H4 (cell line): ENCODE results near the gene TNS2. TPM values are rescaled to one million over a fixed set of nuclear protein-coding genes. Genes with fewer than 3 reads are reported as not detected.
"Not testable (repeated sequence)": the region's sequence is repeated elsewhere in the genome, so short reads cannot be mapped to it uniquely, and the experiment has no call there.

Source experiments
- DNase-seq: peaks from one replicate; pipeline ENCODE4 v3.0.0-alpha.2; 2015; ENCODE audit warnings: low spot score
- total RNA-seq: library from RNA; depleted of rRNA; stranded (reverse); fragments of >200 nt; shearing (Covaris generic); gene quantifications from 2 replicates; pipeline ENCODE4 v1.2.3, GENCODE V29; 2014; rRNA removed

Gene TNS2, protein sequence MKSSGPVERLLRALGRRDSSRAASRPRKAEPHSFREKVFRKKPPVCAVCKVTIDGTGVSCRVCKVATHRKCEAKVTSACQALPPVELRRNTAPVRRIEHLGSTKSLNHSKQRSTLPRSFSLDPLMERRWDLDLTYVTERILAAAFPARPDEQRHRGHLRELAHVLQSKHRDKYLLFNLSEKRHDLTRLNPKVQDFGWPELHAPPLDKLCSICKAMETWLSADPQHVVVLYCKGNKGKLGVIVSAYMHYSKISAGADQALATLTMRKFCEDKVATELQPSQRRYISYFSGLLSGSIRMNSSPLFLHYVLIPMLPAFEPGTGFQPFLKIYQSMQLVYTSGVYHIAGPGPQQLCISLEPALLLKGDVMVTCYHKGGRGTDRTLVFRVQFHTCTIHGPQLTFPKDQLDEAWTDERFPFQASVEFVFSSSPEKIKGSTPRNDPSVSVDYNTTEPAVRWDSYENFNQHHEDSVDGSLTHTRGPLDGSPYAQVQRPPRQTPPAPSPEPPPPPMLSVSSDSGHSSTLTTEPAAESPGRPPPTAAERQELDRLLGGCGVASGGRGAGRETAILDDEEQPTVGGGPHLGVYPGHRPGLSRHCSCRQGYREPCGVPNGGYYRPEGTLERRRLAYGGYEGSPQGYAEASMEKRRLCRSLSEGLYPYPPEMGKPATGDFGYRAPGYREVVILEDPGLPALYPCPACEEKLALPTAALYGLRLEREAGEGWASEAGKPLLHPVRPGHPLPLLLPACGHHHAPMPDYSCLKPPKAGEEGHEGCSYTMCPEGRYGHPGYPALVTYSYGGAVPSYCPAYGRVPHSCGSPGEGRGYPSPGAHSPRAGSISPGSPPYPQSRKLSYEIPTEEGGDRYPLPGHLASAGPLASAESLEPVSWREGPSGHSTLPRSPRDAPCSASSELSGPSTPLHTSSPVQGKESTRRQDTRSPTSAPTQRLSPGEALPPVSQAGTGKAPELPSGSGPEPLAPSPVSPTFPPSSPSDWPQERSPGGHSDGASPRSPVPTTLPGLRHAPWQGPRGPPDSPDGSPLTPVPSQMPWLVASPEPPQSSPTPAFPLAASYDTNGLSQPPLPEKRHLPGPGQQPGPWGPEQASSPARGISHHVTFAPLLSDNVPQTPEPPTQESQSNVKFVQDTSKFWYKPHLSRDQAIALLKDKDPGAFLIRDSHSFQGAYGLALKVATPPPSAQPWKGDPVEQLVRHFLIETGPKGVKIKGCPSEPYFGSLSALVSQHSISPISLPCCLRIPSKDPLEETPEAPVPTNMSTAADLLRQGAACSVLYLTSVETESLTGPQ (N-terminal part only)
- total RNA-seq, result 18.3 and 20.2 TPM in 2 replicates

DNA sequence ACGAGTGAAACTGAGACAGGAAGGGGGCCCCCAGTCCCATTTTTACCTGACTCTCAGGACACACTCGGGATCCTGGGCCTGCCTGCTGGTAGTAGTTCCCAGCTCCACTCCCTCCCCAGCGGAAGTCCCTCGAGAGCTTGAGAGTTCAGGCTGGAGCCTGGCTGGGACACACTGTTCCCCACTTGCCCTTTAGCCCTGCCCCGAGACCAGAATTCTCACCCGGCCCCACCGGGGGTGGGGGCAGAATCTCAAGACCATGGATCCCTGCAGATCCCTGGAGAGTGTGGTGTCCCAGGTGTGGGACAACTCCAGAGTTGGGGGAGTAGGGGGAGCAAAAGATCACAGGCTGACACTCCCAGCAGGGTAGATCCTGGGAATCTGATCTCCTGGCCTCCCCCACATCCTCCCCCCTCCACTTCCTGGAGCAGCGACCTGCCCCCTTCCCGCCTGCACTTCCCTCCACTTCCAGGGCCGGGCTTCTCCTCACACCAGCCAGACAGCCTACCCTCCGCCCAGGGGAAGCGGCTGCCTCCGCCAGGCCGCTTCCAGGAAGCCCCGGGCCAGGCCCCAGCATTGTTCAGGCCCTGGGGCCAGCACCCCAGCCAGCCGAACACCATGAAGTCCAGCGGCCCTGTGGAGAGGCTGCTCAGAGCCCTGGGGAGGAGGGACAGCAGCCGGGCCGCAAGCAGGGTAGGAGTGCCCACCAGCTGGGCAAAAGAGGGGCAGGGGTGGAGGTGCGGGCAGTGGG, at the start of gene TNS2:
Gene TNS2, plus strand, starts transcription at position 495 of the 748 bp plus-strand sequence. Its CDS starts 121 bp downstream, at position 616.
- peak; percentile 75 for DNase-seq

DNA sequence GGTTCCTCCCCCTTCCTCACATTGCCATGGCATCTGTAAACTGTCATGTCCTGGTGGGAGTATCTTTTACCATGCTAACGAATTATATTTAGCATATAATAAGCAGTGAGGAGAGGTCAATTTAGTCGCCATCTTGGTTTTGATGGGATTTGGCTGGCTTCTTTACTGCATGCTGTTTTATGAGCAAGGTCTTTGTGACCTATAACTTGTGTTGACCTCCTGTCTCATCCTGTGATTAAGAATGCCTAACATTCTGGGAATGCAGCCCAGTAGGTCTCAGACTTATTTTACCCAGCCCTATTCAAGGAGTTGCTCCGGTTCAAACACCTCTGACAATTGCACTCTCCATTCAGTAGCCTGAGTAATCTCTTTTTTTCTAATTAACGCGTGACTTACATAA, 45.7 kb upstream of the TNS2 start:
- no peak for DNase-seq

DNA sequence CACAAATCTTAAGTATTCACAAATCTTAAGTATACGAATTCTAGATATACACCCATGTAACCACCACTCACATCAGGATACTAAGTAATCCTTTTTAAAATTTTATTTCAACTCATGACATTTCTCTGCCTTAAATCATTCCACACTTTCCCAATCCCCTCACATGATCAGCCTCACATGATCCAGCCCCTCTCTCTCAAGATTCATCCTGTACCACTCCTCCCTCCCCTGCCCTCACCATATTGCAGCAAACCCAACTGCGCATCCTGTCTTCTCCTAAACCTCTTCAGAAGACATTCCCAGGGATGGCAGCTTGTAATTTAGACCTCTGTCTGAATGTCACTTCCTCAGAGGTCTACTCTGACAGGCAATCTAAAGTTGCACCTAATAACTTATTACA, 45.3 kb upstream of the TNS2 start:
- no peak for DNase-seq

DNA sequence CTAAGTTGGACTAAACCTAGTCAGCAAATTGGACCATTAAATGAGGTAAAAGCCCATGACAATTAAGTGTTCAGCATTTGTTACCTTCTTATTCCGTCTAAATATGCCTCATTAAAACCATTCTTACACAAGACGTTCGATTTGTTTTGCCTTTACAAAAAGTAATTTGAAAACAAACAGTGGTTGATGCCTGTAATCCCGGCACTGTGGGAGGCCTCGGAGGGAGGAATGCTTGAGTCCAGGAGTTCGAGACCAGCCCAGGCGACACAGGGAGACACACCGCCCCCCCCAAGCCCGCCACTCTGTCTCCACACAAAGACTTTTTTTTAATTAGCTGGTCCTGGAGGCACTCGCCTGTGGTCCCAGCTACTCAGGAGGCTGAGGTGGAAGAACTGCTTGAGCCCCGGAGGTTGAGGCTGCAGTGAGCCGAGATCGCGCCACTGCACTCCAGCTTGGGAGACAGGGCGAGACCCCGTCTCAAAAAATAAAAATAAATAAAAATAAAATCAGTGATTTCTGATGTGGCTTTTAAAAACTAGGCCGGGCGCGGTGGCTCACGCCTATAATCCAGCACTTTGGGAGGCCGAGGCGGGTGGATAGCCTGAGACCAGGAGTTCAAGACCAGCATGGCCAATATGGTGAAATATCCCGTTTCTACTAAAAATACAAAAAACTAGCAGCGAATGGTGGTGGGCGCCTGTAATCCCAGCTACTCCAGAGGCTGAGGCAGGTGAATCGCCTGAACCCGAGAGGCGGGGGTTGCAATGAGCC, 44.5 kb upstream of the TNS2 start:
- DNase-seq, result no peak

- DNase-seq, result peak; percentile 100
Observed at GRCh38 chr12:53005986-53006809, 43.7 kb upstream of the TNS2 start, which contains the start of gene EIF4B. TSS of gene EIF4B (plus strand) at chr12:53006456. CDS start at chr12:53006484, 28 bp downstream.

GRCh38 chr12:53006810-53007309, 43.0 kb upstream of the TNS2 start:
- DNase-seq, result peak; percentile 68

DNA sequence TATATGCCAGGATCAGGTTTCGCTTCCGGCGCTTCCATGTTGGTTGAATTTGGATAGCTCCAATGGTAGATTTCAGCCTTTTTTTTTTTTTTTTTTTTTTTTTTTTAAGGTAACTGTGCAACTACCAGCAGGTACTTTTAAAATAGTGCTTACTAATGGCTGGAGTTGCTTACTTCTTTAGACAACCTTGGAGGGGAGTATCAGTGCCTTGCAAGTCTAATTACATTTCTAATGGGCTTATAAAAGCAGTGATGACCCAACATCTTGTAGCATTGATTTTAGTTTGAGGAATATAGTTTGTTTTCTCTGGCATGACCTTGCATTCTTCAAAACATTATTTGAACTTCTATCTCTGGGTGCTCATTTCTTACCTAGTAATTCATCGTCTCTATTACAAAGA, 42.5 kb upstream of the TNS2 start:
- DNase-seq, result no peak

DNA sequence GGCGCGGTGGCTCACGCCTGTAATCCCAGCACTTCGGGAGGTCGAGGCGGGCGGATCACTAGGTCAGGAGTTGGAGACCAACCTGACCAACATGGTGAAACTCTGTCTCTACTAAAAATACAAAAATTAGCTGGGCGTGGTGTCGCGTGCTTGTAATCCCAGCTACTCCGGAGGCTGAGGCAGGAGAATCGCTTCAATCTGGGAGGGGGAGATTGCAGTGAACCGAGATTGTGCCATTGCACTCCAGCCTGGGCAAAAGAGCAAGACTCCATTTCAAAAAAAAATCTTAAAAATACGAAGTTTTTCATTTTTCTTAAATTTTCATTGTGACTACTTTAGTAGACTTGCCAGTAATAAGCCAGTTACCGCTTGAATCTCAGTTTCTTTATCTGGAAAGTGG, 41.1 kb upstream of the TNS2 start:
- not testable (repeated sequence) for DNase-seq

DNA sequence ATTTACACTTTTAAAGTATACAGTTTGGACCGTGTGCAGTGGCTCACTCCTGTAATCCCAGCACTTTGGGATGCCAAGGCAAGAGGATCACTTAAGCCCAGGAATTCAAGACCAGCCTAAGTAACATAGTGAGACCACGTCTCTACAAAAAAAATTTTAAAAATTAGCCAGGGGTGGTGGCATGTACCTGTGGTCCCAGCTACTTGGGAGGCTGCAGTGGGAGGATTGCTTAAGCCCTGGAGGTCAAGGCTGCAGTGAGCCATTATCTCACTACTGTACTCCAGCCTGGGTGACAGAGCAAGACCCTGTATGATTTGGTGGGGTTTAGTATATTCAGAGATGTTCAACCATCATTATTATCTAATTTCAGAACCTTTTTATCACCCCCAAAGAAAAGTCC, 38.9 kb upstream of the TNS2 start:
- no peak for DNase-seq

- DNase-seq, result no peak
Observed at GRCh38 chr12:53011889-53012288, 38.0 kb upstream of the TNS2 start.

DNA sequence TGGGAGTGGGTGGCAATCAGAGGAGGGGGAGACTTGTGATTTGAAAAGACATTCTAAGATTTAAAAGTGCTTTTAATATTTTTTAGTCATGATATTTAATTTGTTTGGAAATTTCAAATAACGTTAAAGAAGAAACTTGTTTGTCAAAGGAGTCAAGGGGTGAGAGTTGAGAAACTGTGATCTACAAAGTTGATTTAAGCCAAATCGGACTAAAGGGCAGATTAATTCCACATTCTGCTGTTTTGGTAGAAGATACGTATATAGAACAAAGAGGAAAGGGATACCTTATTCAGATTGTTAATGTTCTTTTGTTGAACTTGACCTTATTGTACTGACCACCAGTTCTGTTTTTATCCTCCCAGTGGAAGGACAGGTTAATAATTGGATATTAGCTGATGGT, 36.9 kb upstream of the TNS2 start:
- no peak for DNase-seq

- no peak for DNase-seq
Observed at GRCh38 chr12:53014709-53015108, 35.2 kb upstream of the TNS2 start.

GRCh38 chr12:53025250-53025649, 24.6 kb upstream of the TNS2 start:
- no peak for DNase-seq

DNA sequence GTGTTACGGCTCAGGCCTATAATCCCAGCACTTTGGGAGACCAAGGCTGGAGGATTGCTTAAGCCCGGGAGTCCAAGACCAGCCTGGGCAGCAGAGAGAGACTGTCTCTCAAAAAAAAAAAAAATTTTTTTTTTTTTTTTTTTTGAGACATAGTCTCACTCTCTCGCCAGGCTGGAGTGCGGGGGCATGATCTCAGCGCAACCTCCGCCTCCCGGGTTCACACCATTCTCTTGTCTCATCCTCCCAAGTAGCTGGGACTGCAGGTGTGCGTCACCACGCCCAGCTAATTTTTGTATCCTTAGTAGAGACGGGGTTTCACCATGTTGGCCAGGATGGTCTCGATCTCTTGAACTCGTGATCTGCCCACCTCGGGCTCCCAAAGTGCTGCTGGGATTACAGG, 22.9 kb upstream of the TNS2 start:
- not testable (repeated sequence) for DNase-seq

GRCh38 chr12:53031616-53032015, 18.2 kb upstream of the TNS2 start:
- DNase-seq, result no peak

DNA sequence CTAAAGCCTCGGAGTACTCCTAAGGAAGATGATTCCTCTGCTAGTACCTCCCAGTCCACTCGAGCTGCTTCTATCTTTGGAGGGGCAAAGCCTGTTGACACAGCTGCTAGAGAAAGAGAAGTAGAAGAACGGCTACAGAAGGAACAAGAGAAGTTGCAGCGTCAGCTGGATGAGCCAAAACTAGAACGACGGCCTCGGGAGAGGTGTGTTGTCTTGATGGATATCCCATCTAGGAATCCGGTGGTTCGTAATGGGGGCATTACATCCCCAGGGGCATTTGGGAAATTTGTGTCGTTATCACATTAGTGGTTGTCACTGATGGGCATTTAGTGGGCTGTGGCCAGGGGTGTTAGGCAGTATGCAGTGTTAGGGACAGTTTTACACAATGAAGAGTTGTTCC, 16.0 kb upstream of the TNS2 start:
- not testable (repeated sequence) for DNase-seq

- no peak for DNase-seq
Observed at GRCh38 chr12:53034459-53034858, 15.4 kb upstream of the TNS2 start.

GRCh38 chr12:53036802-53037201, 13.1 kb upstream of the TNS2 start:
- DNase-seq, result no peak

- DNase-seq, result no peak
Observed at GRCh38 chr12:53039851-53040250, 10.0 kb upstream of the TNS2 start.
